Measurements from ENCODE around the gene CACNA2D2.
A peak's percentile ranks its signal among the peaks of the same experiment; 100 is the strongest.

Gene CACNA2D2

GRCh38 chr3:50320853-50321335 is 182.5 kb downstream of the CACNA2D2 start:
- peaks cover 2% of the 10 kb centered on the region for H3K36me3 Mint-ChIP-seq
- no peaks in the 10 kb centered on the region for H3K27me3 Mint-ChIP-seq
- peaks cover 34% of the 10 kb centered on the region for H3K4me1 Mint-ChIP-seq (ENCODE audit: low read depth)
- H3K4me3 Mint-ChIP-seq, result peak overlapping the region; percentile 94
- no peaks in the 10 kb centered on the region for H3K9me3 Mint-ChIP-seq (ENCODE audit: low read depth)
- H3K27ac Mint-ChIP-seq, result peak overlapping the region; percentile 78

- no peaks in the 10 kb centered on the region for H3K9me3 Mint-ChIP-seq (ENCODE audit: low read depth)
- H3K27ac Mint-ChIP-seq, result no peak overlapping the region
- H3K27me3 Mint-ChIP-seq, result no peaks in the 10 kb centered on the region
- peaks cover 2% of the 10 kb centered on the region for H3K36me3 Mint-ChIP-seq
- H3K4me3 Mint-ChIP-seq, result peak overlapping the region; percentile 94
- H3K4me1 Mint-ChIP-seq (ENCODE audit: low read depth), result peaks cover 34% of the 10 kb centered on the region
These were observed 183.4 kb downstream of the CACNA2D2 start for GRCh38 chr3:50319894-50320625.

GRCh38 chr3:50319181-50319893 is 184.1 kb downstream of the CACNA2D2 start:
- H3K4me1 Mint-ChIP-seq (ENCODE audit: low read depth), result peaks cover 27% of the 10 kb centered on the region
- no peaks in the 10 kb centered on the region for H3K27me3 Mint-ChIP-seq
- H3K9me3 Mint-ChIP-seq (ENCODE audit: low read depth), result no peaks in the 10 kb centered on the region
- peaks cover 2% of the 10 kb centered on the region for H3K36me3 Mint-ChIP-seq
- H3K4me3 Mint-ChIP-seq, result peak overlapping the region; percentile 94
- H3K27ac Mint-ChIP-seq, result no peak overlapping the region

- Mint-ChIP-seq H3K9me3 (ENCODE audit: low read depth) (no peaks in the 10 kb centered on the region), H3K27ac (peak overlapping the region; percentile 28), H3K4me1 (ENCODE audit: low read depth) (peaks cover 27% of the 10 kb centered on the region), H3K27me3 (no peaks in the 10 kb centered on the region), H3K36me3 (peaks cover 2% of the 10 kb centered on the region), H3K4me3 (peak overlapping the region; percentile 51)
These were observed 184.8 kb downstream of the CACNA2D2 start for GRCh38 chr3:50318615-50319014.

GRCh38 chr3:50318163-50318562 is 185.3 kb downstream of the CACNA2D2 start:
- Mint-ChIP-seq H3K4me1 (ENCODE audit: low read depth) (peaks cover 27% of the 10 kb centered on the region), H3K4me3 (no peak overlapping the region), H3K9me3 (ENCODE audit: low read depth) (no peaks in the 10 kb centered on the region), H3K27me3 (no peaks in the 10 kb centered on the region), H3K36me3 (peaks cover 2% of the 10 kb centered on the region), H3K27ac (no peak overlapping the region)

GRCh38 chr3:50317300-50317699 is 186.1 kb downstream of the CACNA2D2 start:
- Mint-ChIP-seq H3K36me3 (peaks cover 2% of the 10 kb centered on the region), H3K27ac (no peak overlapping the region)

GRCh38 chr3:50316657-50317242 is 186.7 kb downstream of the CACNA2D2 start:
- H3K4me3 Mint-ChIP-seq, result peak overlapping the region; percentile 63
- H3K4me1 Mint-ChIP-seq (ENCODE audit: low read depth), result peaks cover 27% of the 10 kb centered on the region
- no peaks in the 10 kb centered on the region for H3K9me3 Mint-ChIP-seq (ENCODE audit: low read depth)
- H3K27me3 Mint-ChIP-seq, result no peaks in the 10 kb centered on the region
- peak overlapping the region; percentile 35 for H3K27ac Mint-ChIP-seq
- peaks cover 2% of the 10 kb centered on the region for H3K36me3 Mint-ChIP-seq

More at GRCh38 chr3:50317300-50317699, 186.1 kb downstream of the CACNA2D2 start:
- Mint-ChIP-seq H3K27me3 (no peaks in the 10 kb centered on the region), H3K9me3 (ENCODE audit: low read depth) (no peaks in the 10 kb centered on the region), H3K4me3 (no peak overlapping the region), H3K4me1 (ENCODE audit: low read depth) (peaks cover 27% of the 10 kb centered on the region)

- peaks cover 20% of the 10 kb centered on the region for H3K4me1 Mint-ChIP-seq (ENCODE audit: low read depth)
- H3K27ac Mint-ChIP-seq, result no peak overlapping the region
- no peaks in the 10 kb centered on the region for H3K9me3 Mint-ChIP-seq (ENCODE audit: low read depth)
- H3K4me3 Mint-ChIP-seq, result no peak overlapping the region
- H3K27me3 Mint-ChIP-seq, result no peaks in the 10 kb centered on the region
- peaks cover 2% of the 10 kb centered on the region for H3K36me3 Mint-ChIP-seq
These were observed 188.6 kb downstream of the CACNA2D2 start for GRCh38 chr3:50314816-50315215.

GRCh38 chr3:50314342-50314741 is 189.1 kb downstream of the CACNA2D2 start:
- Mint-ChIP-seq H3K4me1 (ENCODE audit: low read depth) (peaks cover 19% of the 10 kb centered on the region), H3K4me3 (no peak overlapping the region), H3K27me3 (no peaks in the 10 kb centered on the region), H3K9me3 (ENCODE audit: low read depth) (no peaks in the 10 kb centered on the region), H3K27ac (peak overlapping the region; percentile 8), H3K36me3 (peaks cover 2% of the 10 kb centered on the region)

All from activated naive CD8-positive, alpha-beta T cell (primary cell).